Measurements from ENCODE around the gene LGALS3BP.

The LGALS3BP gene

GRCh38 chr17:79017546-79018369 lies 38.0 kb upstream of the LGALS3BP start:
- no peak for DNase-seq

- DNase-seq: no peak
Measured at GRCh38 chr17:79014158-79014758, 34.5 kb upstream of the LGALS3BP start.

- no peak for DNase-seq
Measured at GRCh38 chr17:79012563-79013134, 32.9 kb upstream of the LGALS3BP start.

- no peak for DNase-seq
Measured at GRCh38 chr17:79011451-79012147, 31.9 kb upstream of the LGALS3BP start.

GRCh38 chr17:79010304-79010646 lies 30.6 kb upstream of the LGALS3BP start:
- DNase-seq: no peak

DNA sequence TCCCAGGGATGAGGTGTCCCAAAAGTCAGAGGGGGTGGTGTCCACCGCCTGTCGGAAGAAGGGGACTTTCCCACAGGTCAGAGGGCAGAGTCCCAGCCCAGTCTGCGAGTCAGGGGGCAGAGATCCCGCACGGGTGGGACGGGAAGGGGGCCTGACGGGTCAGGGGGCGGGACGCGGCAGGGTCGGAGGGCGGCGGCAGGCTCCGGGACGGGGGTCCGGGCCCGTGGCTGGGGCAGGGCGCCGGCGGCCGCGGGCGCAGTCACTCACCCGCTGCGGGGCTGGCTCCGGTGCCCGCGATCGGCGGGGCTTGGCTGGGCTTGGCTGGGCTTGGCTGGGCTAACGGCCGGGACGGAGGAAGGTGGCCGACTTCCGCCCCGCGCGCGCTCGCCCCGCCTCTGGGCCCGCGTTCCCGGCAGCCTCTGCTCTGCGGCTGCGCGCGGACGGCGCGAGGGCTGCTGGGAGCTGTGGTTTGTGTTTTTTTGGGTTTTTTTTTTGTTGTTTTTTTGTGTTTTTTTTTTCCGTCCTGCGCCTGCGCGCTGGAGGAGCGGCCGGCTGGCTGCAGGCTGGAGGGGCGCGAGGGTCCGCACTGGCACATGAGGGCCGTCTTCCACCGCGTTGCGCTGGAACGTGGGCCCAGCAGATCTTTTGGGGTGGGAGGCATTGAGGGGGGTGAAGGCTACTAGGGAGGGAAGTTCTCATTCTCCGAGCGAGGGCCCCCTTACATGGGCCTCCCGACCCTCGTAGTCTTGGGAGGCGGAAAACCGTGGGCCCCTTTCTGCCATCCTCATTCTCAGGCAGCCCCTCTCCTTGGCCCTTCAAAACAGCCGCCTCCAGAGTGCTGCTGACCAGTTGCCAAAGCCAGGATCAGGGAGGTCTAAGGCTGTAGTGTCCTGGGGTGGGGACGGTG lies 29.9 kb upstream of the LGALS3BP start, which contains the start of gene CANT1:
CANT1 (minus strand) TSS at position 368 of the 907 bp plus-strand sequence. CDS start 12,142 bp downstream, outside the sequence.
- DNase-seq: peak in 47 of 56 donors; percentile 31 to 86 (median 68)

DNA sequence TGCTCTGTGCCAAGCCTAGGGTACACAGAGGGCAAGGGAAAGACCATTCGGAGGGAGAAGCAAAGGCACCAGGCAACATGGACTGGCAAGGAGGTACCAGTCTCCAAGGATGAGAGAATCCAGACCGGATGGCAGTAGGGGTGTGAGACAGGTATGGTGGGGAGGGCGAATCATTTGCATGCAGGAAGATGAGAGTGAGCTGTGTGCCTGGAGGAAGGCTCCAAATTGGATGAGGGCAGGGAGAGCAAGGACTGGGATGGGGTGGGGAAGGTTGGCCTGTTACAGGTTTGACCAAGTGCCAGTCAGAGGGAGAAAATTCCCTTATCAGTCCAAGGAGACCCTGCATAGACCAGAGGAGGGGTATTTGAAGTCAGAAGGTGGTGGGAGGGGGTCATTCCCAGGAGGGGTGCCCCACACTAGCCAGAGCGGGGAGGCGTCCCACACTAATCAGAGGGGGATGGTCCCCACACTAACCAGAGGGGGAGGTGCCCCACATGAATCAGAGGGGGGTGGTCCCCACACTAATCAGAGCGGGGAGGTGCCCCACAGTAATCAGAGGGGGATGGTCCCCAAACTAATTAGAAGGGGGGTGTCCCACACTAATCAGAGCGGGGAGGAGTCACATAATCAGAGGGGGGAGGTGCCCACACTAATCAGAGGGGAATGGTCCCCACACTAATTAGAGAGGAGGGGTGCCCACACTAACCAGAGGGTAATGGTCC lies 29.1 kb upstream of the LGALS3BP start:
- DNase-seq: no peak

GRCh38 chr17:79007504-79008381 lies 28.0 kb upstream of the LGALS3BP start:
- no peak for DNase-seq

- no peak for DNase-seq
Measured at GRCh38 chr17:79006794-79007503, 27.2 kb upstream of the LGALS3BP start.

GRCh38 chr17:79006046-79006445 lies 26.3 kb upstream of the LGALS3BP start:
- no peak for DNase-seq

GRCh38 chr17:79005063-79005861 lies 25.5 kb upstream of the LGALS3BP start:
- DNase-seq: no peak

DNA sequence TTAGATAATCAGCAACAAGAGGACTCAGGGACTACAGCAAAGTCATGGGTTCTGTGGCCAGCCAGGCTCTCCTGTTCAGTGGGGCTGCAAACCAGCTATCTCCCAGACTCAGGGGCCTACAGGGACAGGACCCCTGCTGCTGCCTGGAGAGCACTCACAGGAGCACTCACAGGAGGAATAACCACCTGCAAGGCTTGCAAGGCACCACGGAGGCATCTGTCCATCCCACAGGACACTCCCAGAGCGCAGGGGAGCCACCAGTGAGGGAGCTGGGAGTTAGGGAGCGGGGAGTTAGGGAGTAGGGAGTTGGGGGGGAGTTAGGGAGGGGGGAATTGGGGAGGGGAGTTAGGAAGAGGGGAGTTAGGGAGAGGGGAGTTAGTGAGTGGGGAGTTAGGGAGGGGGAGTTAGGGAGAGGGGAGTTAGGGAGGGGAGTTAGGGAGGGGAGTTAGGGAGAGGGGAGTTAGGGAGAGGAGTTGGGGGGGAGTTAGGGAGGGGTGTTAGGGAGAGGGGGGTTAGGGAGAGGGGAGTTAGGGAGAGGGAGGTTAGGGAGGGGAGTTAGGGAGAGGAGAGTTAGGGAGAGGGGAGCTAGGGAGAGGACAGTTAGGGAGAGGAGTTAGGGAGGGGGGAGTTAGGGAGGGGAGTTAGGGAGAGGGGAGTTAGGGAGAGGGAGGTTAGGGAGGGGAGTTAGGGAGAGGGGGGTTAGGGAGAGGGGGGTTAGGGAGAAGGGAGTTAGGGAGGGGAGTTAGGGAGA lies 24.1 kb upstream of the LGALS3BP start:
- DNase-seq: no peak

GRCh38 chr17:79002796-79003593 lies 23.3 kb upstream of the LGALS3BP start:
- DNase-seq: no peak

DNA sequence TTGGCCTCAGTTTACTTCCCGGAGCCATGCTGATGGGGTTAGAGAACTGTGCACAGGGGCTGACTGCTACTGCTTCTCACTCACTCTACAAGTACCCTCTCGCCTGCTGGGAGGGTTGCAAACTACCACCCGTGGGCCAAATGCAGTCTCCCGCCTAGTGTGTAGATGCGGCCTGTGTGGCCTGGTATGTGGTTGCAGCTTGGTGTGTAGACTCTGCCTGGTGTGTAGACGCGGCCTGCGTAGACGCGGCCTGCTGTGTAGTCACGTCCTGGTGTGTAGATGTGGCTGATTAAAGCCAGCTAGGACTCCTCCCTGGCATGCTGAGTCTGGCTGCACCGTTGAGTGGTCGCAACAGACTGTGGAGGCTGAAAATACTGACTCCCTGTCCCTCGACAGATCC lies 22.6 kb upstream of the LGALS3BP start:
- DNase-seq: no peak

GRCh38 chr17:79001190-79002020 lies 21.7 kb upstream of the LGALS3BP start:
- no peak for DNase-seq

All from amygdala (tissue), 56 donors.